Upper lobe of right lung (tissue), 1 donor: ENCODE results near the gene KRT36. TPM values are rescaled to one million over a fixed set of nuclear protein-coding genes. Genes with fewer than 3 reads are reported as not detected.
A peak's percentile ranks its signal among the peaks of the same experiment; 100 is the strongest.

ENCODE experiments used
- ATAC-seq: fragments of 200-7000 bp; cut with Tn5 transposase; one replicate; pipeline ENCODE4 v1.9.1; 2020; ENCODE audit warnings: mild to moderate bottlenecking, moderate library complexity
- DNase-seq: peaks from one replicate; pipeline ENCODE4 v3.0.0-alpha.2; 2020
- H3K27ac ChIP-seq: fragments of 200-600 bp; one replicate; pipeline ENCODE4 v1.8.0; 2022
- H3K27me3 ChIP-seq: fragments of 200-600 bp; one replicate; pipeline ENCODE4 v1.8.0; 2022; ENCODE audit warnings: mild to moderate bottlenecking
- H3K36me3 ChIP-seq: fragments of 200-600 bp; one replicate; pipeline ENCODE4 v1.8.0; 2022
- H3K4me1 ChIP-seq: fragments of 200-600 bp; one replicate; pipeline ENCODE4 v1.8.0; 2022
- H3K4me3 ChIP-seq: fragments of 200-600 bp; one replicate; pipeline ENCODE4 v1.8.0; 2022; ENCODE audit warnings: mild to moderate bottlenecking
- H3K9me3 ChIP-seq: fragments of 200-600 bp; one replicate; pipeline ENCODE4 v1.8.0; 2022
- CTCF ChIP-seq: fragments of 200-600 bp; IDR thresholded peaks from one replicate; pipeline ENCODE4 v1.8.0; 2022; ENCODE audit warnings: antibody characterized with exemption
- intact Hi-C: fragments of 100-400 bp; cut with DNase I; formaldehyde crosslinking; loops from one replicate; pipeline ENCODE4 v1.11.0; 2022
- total RNA-seq: library from RNA; stranded (reverse); fragmentation: NEBNext Ultra II Directional; extraction: Animal tissue kit (Norgen Biotek cat#: 25700); gene quantifications from one replicate; pipeline ENCODE4 v1.2.1, GENCODE V29; 2021
- donor health status: DM: no; HTN: yes; CAD: no; lungs with severe emphysema.

Gene KRT36
- total RNA-seq, 1 donor from 2014 or later, result not detected

GRCh38 chr17:41496803-41497484 is 7.2 kb upstream of the KRT36 start:
- Histone ChIP-seq H3K36me3 (no peaks in the 10 kb centered on the region), H3K27ac (peak overlapping the region; percentile 36), H3K4me1 (peaks cover 11% of the 10 kb centered on the region), H3K9me3 (no peaks in the 10 kb centered on the region), H3K4me3 (no peak overlapping the region), H3K27me3 (no peaks in the 10 kb centered on the region)
- TF ChIP-seq CTCF, result peak; percentile 70
- intact Hi-C loops, result no loop called here
- DNase-seq, result peak; percentile 92
- peak; percentile 96 for ATAC-seq

- Histone ChIP-seq H3K4me3 (no peak overlapping the region), H3K9me3 (no peaks in the 10 kb centered on the region), H3K27me3 (no peaks in the 10 kb centered on the region), H3K27ac (no peak overlapping the region), H3K4me1 (peaks cover 11% of the 10 kb centered on the region), H3K36me3 (no peaks in the 10 kb centered on the region)
- no peak for TF ChIP-seq CTCF
- DNase-seq, result no peak
- intact Hi-C loops, result no loop called here
- ATAC-seq, result no peak
These were observed 4.8 kb upstream of the KRT36 start for GRCh38 chr17:41494524-41494923.

- DNase-seq (peak; percentile 53), ATAC-seq (no peak)
- Histone ChIP-seq H3K9me3 (no peaks in the 10 kb centered on the region), H3K36me3 (no peaks in the 10 kb centered on the region), H3K4me1 (peaks cover 8% of the 10 kb centered on the region), H3K4me3 (no peak overlapping the region), H3K27ac (peak overlapping the region; percentile 32), H3K27me3 (no peaks in the 10 kb centered on the region)
- no peak for TF ChIP-seq CTCF
- intact Hi-C loops, result no loop called here
These were observed 3.1 kb upstream of the KRT36 start for GRCh38 chr17:41492771-41493170.

- Histone ChIP-seq H3K36me3 (no peaks in the 10 kb centered on the region), H3K4me1 (peaks cover 4% of the 10 kb centered on the region), H3K9me3 (no peaks in the 10 kb centered on the region), H3K4me3 (no peak overlapping the region), H3K27ac (peak overlapping the region; percentile 32), H3K27me3 (no peaks in the 10 kb centered on the region)
- intact Hi-C loops, result no loop called here
- no peak for DNase-seq
- peak; percentile 40 for ATAC-seq
- no peak for TF ChIP-seq CTCF
These were observed 2.6 kb upstream of the KRT36 start for GRCh38 chr17:41492351-41492750.

- H3K27ac ChIP-seq, result no peak overlapping the region
- no peak for DNase-seq
These were observed 1.8 kb upstream of the KRT36 start for GRCh38 chr17:41491476-41491875.

More at GRCh38 chr17:41491476-41491875, 1.8 kb upstream of the KRT36 start:
- no peaks in the 10 kb centered on the region for H3K9me3 ChIP-seq
- no peak for TF ChIP-seq CTCF
- H3K4me1 ChIP-seq, result no peaks in the 10 kb centered on the region
- no peaks in the 10 kb centered on the region for H3K36me3 ChIP-seq
- intact Hi-C loops, result no loop called here
- peaks cover 4% of the 10 kb centered on the region for H3K27me3 ChIP-seq
- ATAC-seq, result no peak
- H3K4me3 ChIP-seq, result no peak overlapping the region
